K562 (cell line): ENCODE results near the gene FIGLA. TPM values are rescaled to one million over a fixed set of nuclear protein-coding genes. Genes with fewer than 3 reads are reported as not detected.

Experiments used
- ATAC-seq: fragments of 200-7000 bp; cut with Tn5 transposase; 3 replicates; pipeline ENCODE4 v1.9.1; 2020; ENCODE audit warnings: moderate library complexity
- BruUV-seq: library from RNA; stranded (reverse); fragments of 400-500 nt; replicated peaks from 2 replicates; lab custom pipeline; 2021; lab: Mats Ljungman, UMichigan
- CTCF ChIA-PET: fragments of 300-600 bp; formaldehyde crosslinking; extraction: SDS; loops from one replicate; lab custom pipeline; 2021; ENCODE audit warnings: low intra/inter-chr PET ratio; lab: Yijun Ruan, JAX
- POLR2A ChIA-PET: fragments of 300-600, 350-650 bp; sonication (Branson Sonifier 250); formaldehyde crosslinking; extraction: SDS; loops from one replicate; lab custom pipeline; 2021; ENCODE audit warnings: antibody characterized with exemption, inconsistent platforms; lab: Yijun Ruan, JAX
- DNase-seq, 4 experiments: peaks; one replicate each; pipeline versions ENCODE4 v3.0.0 to v3.0.0-alpha.2; 2011 to 2018; ENCODE audit warnings: low spot score in 3 of 4, mixed read lengths in 3 of 4; ENCODE audit errors: extremely low read depth in 1 of 4
- FAIRE-seq: peaks from 2 replicates; lab custom pipeline; 2011; peaks lifted over from hg19 to GRCh38; lab: Jason Lieb, UNC
- H2AFZ ChIP-seq: 2 replicates; pipeline ENCODE4 v1.6.0; 2011; ENCODE audit warnings: low read depth, low read length, control low read depth, inconsistent platforms
- H3K27ac ChIP-seq: fragments of 200-600 bp; 3 replicates; pipeline ENCODE4 v1.8.0; 2011; ENCODE audit warnings: low read depth, mild to moderate bottlenecking, control low read depth, inconsistent platforms, low read length, moderate library complexity, mixed read lengths; ENCODE audit errors: extremely low read depth
- H3K27me3 ChIP-seq, 2 experiments: fragments of 300-600 bp in 1 of 2; 2 replicates in 1 of 2; 3 replicates in 1 of 2; pipeline versions ENCODE4 v1.6.0 to v1.8.0; 2011; ENCODE audit warnings: inconsistent platforms in 2 of 2, low read length in 2 of 2, mild to moderate bottlenecking in 1 of 2, mixed read lengths in 1 of 2, moderate library complexity in 1 of 2; ENCODE audit not compliant: control insufficient read depth in 2 of 2, insufficient read depth in 2 of 2
- H3K36me3 ChIP-seq: fragments of 300-600 bp; 3 replicates; pipeline ENCODE4 v1.8.0; 2011; ENCODE audit warnings: mild to moderate bottlenecking, low read length, inconsistent platforms; ENCODE audit not compliant: control insufficient read depth, insufficient read depth
- H3K4me1 ChIP-seq, 2 experiments: fragments of 200-600 bp in 1 of 2; replicated peaks in 1 of 2; 2 replicates in 1 of 2; 3 replicates in 1 of 2; pipeline versions ENCODE4 v1.5.1 to v1.8.0; 2011; ENCODE audit warnings: inconsistent platforms in 2 of 2, low read length in 2 of 2, mild to moderate bottlenecking in 1 of 2, mixed read lengths in 1 of 2, moderate library complexity in 1 of 2; ENCODE audit not compliant: control insufficient read depth in 2 of 2, insufficient read depth in 2 of 2
- H3K4me2 ChIP-seq: 2 replicates; pipeline ENCODE4 v1.6.1; 2011; ENCODE audit warnings: low read length, control low read depth, inconsistent platforms, mixed read lengths; ENCODE audit not compliant: insufficient read depth
- H3K4me3 ChIP-seq: fragments of 200-600 bp; sonication (generic), shearing (Covaris generic); 2 replicates; pipeline ENCODE4 v1.5.1; 2016; ENCODE audit warnings: control low read depth, inconsistent platforms
- H3K79me2 ChIP-seq: fragments of 200-600 bp; 3 replicates; pipeline ENCODE4 v1.8.0; 2011; ENCODE audit warnings: low read length, inconsistent platforms; ENCODE audit not compliant: control insufficient read depth, insufficient read depth
- H3K9ac ChIP-seq, 2 experiments: 2 replicates each; pipeline versions ENCODE4 v1.6.0 to v1.6.1; 2011; ENCODE audit warnings: low read depth in 2 of 2, low read length in 2 of 2, control low read depth in 1 of 2, inconsistent platforms in 1 of 2, mild to moderate bottlenecking in 1 of 2, mixed read lengths in 1 of 2; ENCODE audit not compliant: insufficient read depth in 1 of 2
- H3K9me1 ChIP-seq: one replicate; pipeline ENCODE4 v1.6.0; 2011; ENCODE audit warnings: inconsistent platforms, mild to moderate bottlenecking, low read length, moderate library complexity; ENCODE audit not compliant: control insufficient read depth, insufficient read depth
- H3K9me3 ChIP-seq: replicated peaks from 2 replicates; pipeline ENCODE4 v1.5.1; 2011; ENCODE audit warnings: low read depth, low read length, inconsistent platforms; ENCODE audit not compliant: control insufficient read depth, insufficient read depth
- H4K20me1 ChIP-seq: replicated peaks from 2 replicates; pipeline ENCODE4 v1.6.1; 2011; ENCODE audit warnings: low read length, inconsistent platforms, mixed read lengths; ENCODE audit not compliant: control insufficient read depth, insufficient read depth
- BRD4 ChIP-seq: fragments of 200-600 bp; sonication (generic); IDR thresholded peaks from 2 replicates; pipeline ENCODE4 v1.6.1; 2017; ENCODE audit warnings: inconsistent platforms
- IFI16 ChIP-seq: fragments of 250-450 bp; sonication (Bioruptor Pico); IDR thresholded peaks from 2 replicates; pipeline ENCODE4 v2.1.2; 2022; ENCODE audit warnings: mild to moderate bottlenecking, inconsistent platforms
- PCBP1 ChIP-seq: fragments of 200-400 bp; formaldehyde crosslinking; IDR thresholded peaks from 2 replicates; pipeline ENCODE4 v1.6.1; 2018; ENCODE audit warnings: mild to moderate bottlenecking, low read depth, low read length; ENCODE audit not compliant: poor library complexity, severe bottlenecking
- WGBS: fragments of 100-300 bp; shearing (Covaris generic); methylation state at CpG from one replicate; pipeline ENCODE4 v1.1.6; 2016; ENCODE audit warnings: low coverage, mixed read lengths; ENCODE audit not compliant: insufficient coverage; ENCODE audit errors: missing lambda C conversion rate; 5-methylcytosine and 5-hydroxymethylcytosine counted together
- in situ Hi-C: fragments of 300-500 bp; cut with MboI; formaldehyde crosslinking; loops from 4 replicates; pipeline ENCODE4 v1.15.0; 2018; ENCODE audit warnings: inconsistent platforms, mixed read lengths
- intact Hi-C: fragments of 100-400 bp; cut with micrococcal nuclease; formaldehyde crosslinking; loops from 2 replicates; pipeline ENCODE4 v1.14.2; 2022
- polyA plus RNA-seq, 8 experiments: library from polyadenylated mRNA; depleted of rRNA in 4 of 8; stranded (reverse) in 5 of 8; unstranded in 3 of 8; fragments of >200 nt; fragmentation: Nextera tagmentation in 2 of 8; fragmentation: Illumina TruSeq in 1 of 8; extraction: Ambion mirVana in 2 of 8; extraction: Trizol in 1 of 8; gene quantifications; 2 replicates each; pipeline versions ENCODE4 v1.2.1 to v1.2.3, GENCODE V29; 2011 to 2014; ENCODE audit warnings: inconsistent platforms in 1 of 8, missing spikeins in 1 of 8
- total RNA-seq, 7 experiments: library from RNA; depleted of rRNA in 6 of 7; stranded (reverse); fragments of >200 nt in 6 of 7; fragmentation: Illumina TruSeq in 2 of 7; extraction: Trizol in 2 of 7; gene quantifications; 2 replicates each; pipeline versions ENCODE4 v1.2.1 to v1.2.3, GENCODE V29; 2011 to 2021; ENCODE audit warnings: low replicate concordance in 1 of 7
- TF ChIP-seq, protein P1 (sequence below): fragments of 250-450 bp; sonication (Bioruptor Pico); IDR thresholded peaks from 2 replicates; pipeline ENCODE4 v1.8.0; 2021; ENCODE audit warnings: mild to moderate bottlenecking, moderate library complexity

The FIGLA gene
- total and polyA plus RNA-seq, 9 of the 15 experiments (the other 6 are each of a cell fraction or from before 2014, with no cell fraction given), result not detected

DNA sequence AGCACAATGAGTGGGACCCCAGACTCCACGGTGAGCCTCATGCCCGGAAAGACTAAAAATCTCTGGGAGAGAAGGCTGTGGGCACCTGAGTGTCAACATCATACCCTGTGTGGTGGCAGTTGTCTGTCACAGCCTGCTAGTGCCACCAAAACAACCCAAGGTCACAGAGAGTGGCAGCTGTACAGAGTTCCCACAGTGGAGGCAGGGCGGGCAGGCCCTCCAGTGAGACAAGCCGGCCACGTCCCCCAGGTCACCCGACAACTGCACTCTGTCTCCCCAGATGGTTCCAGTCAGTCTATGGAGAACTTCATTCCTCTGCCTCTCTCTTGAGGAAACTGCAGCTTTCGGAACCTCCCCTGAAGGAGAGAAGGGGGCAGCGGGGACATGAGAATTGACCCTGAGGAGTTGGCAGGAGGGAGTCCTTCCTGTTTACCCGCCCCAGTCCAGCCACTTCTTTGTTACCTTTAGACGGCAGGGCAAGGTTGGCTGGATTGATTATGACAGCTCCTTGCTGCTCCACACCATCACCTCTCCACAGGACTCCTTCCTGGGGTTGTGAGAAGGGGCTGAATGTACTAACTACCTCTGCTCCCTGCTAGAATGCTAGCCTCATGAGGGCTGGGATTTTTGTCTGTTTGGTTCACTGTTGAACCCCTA, 11.3 kb upstream of the FIGLA start:
- Histone ChIP-seq H3K4me3 (no peak overlapping the region), H3K36me3 (no peaks in the 10 kb centered on the region), H4K20me1 (no peaks in the 10 kb centered on the region), H2AFZ (no peak overlapping the region), H3K27me3 (peaks cover 13 to 19% of the 10 kb centered on the region in 2 experiments; a peak in 4 of 5 replicates)
- DNase-seq, result no peak
- CTCF ChIA-PET, result no interaction called here
- TF ChIP-seq BRD4 (no peak), IFI16 (CRISPR knock-in tag) (no peak), PCBP1 (no peak)
- TF ChIP-seq, protein P1, sequence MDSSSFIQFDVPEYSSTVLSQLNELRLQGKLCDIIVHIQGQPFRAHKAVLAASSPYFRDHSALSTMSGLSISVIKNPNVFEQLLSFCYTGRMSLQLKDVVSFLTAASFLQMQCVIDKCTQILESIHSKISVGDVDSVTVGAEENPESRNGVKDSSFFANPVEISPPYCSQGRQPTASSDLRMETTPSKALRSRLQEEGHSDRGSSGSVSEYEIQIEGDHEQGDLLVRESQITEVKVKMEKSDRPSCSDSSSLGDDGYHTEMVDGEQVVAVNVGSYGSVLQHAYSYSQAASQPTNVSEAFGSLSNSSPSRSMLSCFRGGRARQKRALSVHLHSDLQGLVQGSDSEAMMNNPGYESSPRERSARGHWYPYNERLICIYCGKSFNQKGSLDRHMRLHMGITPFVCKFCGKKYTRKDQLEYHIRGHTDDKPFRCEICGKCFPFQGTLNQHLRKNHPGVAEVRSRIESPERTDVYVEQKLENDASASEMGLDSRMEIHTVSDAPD (CRISPR knock-in tag), result no peak
- TF ChIP-seq, all 486 proteins: peak for 0
- intact Hi-C loops, result no loop called here
- H3K27ac ChIP-seq, result no peak overlapping the region
- no peak overlapping the region for H3K4me2 ChIP-seq
- WGBS, result 0% methylated on average over 7 of the region's 10 CpGs
- no peaks in the 10 kb centered on the region for H3K79me2 ChIP-seq
- no peak overlapping the region for H3K9ac ChIP-seq
- ATAC-seq, result no peak
- H3K4me1 ChIP-seq, result peaks cover 0 to under 1% of the 10 kb centered on the region in 2 experiments; a peak in 1 of 5 replicates
- no TSS peak for BruUV-seq
- no peaks in the 10 kb centered on the region for H3K9me1 ChIP-seq
- H3K9me3 ChIP-seq, result no peaks in the 10 kb centered on the region
- in situ Hi-C loops, result no loop called here
- FAIRE-seq, result no peak
- POLR2A ChIA-PET, result no interaction called here
